Stimulated activated CD4-positive, alpha-beta T cell treated with anti-CD3 and anti-CD28 coated beads, Interleukin-12 subunit alpha, Interleukin-12 subunit beta, amount 100 ng/mL, for 4 hours (primary cell): ENCODE data around the gene PGAP1.

Experiments
- DNase-seq: peaks from one replicate; pipeline ENCODE4 v3.0.0-alpha.2; 2020

The PGAP1 gene

DNA sequence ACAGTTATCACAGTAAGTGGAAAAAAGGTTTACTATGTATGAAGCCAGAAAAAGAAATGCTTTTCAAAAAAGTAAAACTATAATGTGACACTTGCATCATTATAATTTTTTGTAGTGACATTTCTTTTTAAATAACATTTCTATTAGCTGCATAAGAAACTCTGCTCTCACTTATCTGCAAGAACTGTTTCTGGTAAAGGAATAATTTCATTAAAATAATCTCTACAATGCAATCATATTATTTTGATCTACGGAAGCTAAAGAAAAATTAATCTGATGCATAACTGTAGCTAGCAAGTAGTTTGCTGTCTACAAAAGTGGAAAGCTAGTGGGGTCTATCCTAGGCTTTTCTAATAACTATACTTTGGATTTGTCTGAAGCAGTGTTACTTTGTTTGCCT lies 50.1 kb downstream of the PGAP1 start:
- DNase-seq, result no peak

DNA sequence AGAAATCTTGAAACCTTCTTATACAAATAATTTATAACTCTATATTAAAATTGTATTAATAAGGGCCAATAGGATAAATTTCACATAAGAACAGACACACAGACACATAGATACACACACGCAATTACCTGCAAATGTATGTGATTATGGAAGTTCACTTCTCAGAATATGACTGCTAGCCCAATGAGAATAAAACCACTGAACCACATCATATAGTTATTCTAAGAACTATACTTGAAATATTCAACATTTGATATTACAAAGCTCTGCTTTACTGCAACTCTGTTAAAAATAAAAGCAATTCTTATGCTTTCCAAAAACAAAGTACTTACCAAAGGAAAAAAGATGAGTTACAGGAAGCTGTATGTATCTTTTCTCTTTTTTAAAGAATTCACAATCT lies 51.1 kb downstream of the PGAP1 start:
- no peak for DNase-seq

DNA sequence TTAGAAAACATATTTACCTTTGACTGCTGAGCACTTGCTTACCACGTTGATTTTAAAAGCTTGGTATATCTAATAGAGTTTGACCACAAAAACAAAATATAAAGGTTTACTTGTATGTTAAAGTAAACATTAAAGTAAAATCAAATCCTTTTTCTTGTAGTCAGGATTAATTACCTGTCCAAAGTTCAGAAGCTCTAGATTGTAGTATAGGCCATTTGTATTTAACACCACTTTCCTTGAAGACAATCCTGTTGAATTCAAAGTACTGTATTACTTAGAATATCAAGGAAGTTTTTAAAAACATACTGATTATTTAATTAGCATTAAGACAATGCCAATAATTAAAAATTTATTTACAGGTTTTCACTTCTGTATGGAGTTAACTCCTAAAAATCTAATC lies 53.0 kb downstream of the PGAP1 start:
- DNase-seq, result no peak

DNA sequence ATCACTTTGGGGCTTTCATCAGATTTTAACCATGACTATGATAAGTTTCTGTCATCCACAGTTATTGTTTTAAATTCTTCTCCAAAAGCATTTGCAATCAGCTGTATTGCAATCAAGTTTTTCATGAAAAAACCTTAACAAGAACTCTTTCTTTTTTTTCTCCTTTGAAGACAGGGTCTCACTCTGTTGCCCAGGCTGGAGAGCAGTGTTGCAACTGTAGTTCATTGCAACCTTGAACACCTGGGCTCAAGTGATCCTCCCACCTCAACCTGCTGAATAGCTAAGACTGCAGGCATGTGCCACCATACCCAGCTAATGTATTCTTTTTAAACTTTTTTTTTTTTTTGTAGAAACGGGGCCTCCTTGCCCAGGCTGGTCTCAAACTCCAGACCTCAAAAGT lies 71.9 kb downstream of the PGAP1 start:
- DNase-seq, result no peak

DNA sequence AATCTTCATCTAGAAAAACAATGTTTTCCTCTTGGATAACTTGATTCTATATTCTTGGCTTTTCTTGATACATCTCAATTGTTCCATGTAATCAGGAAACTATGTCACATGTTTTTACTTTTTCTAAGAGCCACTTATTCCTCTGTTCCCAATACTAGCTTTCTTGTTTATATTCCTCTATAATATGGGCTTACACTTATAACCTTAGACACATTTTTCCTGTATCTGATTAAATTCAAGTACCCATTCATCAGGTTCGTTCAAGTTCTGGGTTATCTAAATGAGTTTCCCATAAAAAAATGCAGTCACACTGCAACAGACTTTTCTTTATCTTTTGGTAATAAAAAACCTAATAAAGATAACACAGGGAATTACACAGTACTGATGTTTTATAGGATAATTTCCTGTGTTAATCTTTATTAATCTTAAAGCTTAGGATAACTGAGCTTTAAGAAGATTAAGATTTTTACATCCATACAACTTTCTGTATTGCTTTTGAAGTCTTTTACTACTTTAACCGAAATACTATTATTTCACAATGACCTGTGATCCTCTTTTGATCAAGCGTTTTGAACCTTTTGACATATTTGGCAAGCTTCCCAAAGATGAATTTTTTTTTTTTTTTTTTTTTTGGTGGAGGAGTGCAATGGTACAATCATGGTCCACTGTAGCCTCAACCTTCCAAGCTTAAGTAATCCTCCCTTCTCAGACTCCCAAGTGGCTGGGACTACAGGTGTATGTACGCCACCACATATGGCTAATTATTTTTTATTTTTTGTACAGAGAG lies 73.0 kb downstream of the PGAP1 start:
- no peak for DNase-seq

DNA sequence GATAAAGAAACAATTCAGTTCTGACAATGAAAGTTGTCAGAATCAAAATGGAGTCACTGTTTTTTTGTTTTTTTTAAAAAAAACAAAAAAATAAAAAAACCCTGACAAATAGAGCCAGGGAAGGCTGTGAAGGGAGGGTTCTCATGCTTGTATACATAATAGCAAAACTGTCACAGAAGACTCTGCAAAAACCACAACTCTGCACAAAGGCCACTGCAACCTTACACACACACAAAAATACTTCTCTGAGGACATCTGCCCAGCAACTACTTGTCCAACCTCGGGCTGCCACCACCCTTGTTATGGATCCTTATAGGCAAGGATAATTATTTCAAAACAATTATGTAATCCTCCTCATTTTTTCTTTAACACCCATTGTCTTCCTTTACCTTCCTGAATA lies 75.4 kb downstream of the PGAP1 start:
- DNase-seq, result no peak

DNA sequence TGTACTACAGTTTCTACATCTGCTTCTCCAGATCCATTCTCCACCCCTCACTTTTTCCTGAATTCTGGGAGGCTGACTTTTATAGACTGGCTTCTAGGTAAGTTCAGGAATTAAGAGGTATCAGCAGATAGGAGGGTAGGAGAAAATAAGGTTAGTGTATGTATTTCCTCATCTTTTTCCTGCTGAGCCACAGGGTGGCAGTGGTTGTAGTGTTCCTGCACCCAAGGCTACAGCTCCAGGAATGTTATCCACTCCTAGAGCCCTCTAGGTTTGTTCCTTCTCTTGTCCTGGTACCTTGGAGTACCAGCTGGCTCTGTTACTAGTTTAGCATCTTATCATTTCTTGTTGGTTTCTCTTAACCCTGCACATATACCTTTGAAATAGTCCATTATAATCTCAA lies 76.6 kb downstream of the PGAP1 start:
- no peak for DNase-seq

DNA sequence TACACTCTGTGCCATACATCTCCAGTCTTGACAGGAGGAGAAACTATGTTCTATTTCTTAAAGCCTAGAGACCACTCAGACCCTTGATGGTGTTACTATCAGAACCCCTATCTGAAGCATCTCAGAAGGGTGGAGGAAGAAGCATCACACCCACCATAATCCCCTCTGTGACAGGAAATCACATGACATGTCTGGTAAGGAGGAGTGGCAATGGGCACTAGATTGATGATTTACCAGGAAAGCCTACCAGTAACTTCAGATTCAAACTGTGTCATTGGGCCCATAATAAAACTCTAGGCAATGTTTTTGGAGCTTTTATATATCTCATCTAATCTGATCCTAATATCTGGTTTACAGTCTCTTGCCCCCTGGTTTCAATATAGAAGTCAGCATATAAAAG lies 80.2 kb downstream of the PGAP1 start:
- DNase-seq, result no peak

DNA sequence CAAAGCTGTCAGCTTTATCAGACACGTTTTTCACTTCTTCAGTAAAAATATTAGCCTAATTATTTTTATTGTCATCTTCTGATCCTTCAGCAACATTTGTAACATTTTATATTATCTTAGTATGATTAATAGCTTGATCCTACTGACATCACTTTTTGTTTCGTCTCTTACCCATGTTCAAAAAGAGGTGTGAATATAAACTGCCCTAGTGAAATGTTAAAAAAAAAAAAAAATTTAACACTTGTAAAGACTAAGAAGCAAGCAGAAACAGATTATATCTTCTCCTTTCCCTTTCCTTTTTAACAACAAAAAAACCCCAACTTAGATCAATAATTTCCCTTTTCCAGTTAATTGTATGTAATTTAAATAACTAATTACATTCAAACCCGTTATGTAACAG lies 81.1 kb downstream of the PGAP1 start:
- DNase-seq, result no peak

DNA sequence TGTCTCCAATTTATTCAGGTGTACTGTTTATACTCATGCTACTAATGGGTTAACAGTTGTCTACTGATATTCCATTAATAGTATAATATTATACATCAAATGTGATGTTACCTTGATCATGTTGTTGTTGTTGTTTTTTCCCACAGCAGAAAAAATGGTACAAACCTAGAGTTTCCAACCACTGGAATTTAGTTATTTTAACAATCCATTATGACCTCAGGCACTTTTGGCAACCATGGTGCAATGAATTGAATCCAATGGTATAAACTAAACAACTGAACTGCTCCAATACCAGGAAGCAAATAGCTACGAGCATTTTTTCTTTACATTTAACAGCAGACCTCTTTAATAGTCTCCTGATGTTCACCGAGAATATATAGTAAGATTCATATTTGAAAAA lies 86.3 kb downstream of the PGAP1 start:
- DNase-seq, result no peak

DNA sequence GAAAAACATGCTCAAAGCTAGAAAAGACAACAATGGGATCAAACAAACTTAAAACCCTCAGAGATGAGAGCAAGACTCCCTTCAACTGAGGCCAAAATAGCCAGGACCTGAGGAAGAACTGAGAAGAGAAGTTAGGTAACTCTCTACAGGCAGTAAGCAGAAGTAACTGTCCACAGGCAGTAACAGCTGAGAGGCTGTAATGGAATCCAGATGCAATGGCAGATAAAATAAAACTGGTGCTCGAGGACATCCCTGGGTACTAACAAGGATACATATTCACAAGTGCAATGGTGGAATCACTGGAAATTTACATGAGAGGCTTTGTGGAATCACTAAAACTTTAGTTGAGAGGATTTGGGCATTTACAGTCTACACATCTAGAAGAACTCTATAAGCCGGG lies 86.9 kb downstream of the PGAP1 start:
- DNase-seq, result no peak

DNA sequence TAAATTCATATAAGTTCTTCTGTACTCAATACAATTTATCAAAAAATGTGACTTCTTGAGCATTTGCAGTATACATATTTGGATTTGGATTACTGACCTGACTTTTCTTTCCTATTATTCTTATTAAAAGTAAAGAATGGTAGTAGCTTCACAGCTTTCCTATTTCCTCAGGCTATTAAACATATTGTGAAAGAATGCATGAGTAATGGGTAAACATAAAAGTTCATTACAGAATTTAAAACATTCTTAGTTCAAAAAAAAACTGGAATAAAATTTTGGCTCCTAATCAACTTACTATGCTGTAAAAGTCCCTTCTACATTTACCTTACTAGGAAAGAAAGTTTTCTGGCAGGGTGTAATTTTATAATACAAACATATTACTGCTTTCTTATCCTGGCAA lies 90.1 kb downstream of the PGAP1 start:
- no peak for DNase-seq

DNA sequence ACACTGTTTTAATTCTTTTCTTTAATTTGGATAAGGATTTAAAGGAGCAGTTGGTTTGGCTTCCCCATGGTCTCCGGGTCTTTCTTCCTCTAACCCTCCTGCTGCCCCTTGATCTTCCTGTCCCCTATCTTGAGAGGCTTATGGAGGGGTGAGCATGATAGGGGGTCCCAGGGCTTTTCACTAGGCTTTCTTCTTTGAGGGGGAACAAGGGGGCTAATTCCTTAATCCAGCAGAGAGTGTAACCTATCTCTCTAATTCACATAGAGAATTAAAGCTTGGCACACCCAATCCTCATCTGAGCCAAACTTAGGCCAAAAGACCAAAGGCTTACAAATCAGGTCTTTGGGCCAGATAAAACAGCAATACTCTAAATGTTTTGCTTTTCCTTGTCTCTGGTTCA lies 95.8 kb downstream of the PGAP1 start:
- no peak for DNase-seq

DNA sequence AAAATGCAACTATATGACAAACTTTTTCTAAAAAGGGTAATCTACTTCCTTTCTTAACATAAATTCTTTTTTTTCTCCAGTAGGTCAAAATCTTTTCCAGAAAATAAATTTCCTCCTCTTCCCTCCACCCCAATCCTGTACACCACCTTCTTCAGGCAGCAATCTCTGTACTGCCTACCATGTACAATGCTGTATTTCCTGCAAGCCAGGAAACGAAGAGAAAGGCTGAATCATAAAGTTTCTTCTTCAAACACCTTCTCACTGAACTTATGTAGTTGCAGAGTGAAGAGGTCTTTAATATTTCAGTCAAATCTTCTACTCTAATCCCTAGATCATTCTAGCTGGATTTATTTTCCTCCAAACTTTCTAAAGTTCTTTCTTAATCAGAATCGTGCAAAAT lies 99.2 kb downstream of the PGAP1 start:
- no peak for DNase-seq

DNA sequence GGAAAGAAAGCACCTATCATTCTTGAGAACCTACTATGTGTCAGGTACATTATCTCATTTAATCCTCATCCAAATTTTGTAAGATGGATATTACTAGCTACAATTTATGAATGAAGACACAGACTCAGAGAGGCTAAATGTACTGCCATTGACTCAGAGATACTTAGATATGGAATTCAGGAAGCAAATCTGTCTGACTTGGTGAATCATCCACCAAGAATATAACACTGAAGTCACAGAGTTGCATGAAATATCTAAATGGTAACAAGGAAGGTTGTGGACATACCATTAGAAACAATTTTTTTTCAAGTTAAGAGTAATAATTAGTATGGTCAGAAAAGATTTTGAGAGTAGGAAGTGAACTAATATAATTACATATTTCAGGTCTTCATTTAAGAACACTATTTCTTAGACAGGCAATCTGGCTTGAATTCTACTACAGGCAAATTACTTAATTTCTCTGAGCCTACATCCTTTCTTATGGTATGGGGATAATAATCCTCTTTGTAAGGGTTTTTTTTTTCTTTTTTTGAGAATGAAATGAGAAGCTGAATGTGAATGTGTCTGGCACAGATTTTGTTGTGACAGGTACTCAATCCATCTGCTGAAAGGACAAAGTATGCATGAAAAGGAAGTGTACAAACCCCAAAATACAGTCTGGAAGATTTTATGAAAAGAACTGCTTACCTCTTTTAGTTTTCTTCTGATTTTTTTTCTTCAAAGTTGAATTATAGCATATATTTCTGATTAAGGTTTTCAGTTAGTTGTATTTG lies 102.6 kb downstream of the PGAP1 start:
- DNase-seq, result no peak

DNA sequence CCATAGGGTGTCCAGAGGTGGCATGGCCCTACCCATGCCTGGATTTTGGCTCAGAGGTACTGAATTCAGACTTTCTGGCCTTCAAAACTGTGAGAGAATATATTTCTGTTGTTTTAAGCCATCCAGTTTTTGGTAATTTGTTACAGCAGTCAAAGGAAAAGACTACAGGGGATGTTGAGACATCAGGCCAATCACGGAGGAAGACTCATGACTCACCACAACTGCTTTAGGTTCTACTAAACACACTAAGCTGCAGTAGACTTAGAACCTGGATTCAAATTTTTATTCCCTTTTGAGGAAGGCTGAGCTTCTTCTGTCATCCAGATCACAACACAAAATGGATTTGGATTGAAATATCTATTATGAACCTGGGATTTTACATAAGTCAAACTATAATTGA lies 105.3 kb downstream of the PGAP1 start:
- DNase-seq, result no peak

DNA sequence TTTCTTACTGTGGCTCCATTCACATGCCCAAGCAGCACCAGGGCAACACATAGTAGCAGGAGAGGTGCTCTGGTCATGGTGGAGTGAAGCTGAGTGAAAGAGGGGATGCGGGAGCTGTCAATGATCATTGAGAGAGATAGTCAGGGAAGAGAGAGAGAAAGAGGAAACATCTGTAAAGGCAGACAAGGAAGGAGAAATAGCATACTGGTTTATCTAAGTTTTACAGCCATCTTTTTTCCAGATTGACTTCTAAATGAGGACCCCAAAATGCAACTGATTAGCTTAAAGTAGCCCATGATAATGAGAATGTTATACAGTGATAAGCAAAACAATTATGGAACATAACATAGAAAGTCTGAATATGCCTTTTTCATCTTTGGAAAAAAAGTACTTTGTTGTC lies 117.2 kb downstream of the PGAP1 start, which contains the start of gene C2orf66:
C2orf66 (minus strand) TSS at position 96 of the 400 bp plus-strand sequence; CDS start at position 77, 19 bp downstream.
- no peak for DNase-seq

DNA sequence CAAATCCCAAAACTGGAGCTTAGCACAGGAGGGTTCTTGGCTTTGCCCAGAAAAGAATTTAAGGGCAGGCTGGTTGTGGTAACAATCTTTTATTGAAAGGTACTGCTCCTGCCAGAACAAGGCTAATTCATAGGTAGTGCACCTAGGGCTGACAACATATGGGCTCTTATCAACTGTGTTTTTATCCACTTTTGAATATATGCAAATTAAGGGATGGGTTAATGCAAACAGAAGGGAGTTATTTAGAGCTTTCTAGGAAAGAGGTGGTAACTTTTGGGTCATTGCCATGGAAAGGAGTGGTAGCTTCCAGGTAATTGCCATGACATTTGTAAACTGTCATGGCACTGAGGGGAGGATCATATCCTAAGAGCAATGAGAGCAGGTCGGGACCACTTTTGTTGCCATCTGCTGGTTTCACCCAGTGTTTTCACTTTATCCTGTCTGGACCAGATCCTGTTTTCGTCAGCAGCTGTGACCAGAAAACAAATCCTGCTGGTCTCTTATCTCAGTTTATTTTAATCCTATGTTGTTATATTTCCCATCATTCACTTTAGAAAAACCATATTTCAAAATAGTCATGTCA lies 118.3 kb downstream of the PGAP1 start:
- DNase-seq, result no peak

DNA sequence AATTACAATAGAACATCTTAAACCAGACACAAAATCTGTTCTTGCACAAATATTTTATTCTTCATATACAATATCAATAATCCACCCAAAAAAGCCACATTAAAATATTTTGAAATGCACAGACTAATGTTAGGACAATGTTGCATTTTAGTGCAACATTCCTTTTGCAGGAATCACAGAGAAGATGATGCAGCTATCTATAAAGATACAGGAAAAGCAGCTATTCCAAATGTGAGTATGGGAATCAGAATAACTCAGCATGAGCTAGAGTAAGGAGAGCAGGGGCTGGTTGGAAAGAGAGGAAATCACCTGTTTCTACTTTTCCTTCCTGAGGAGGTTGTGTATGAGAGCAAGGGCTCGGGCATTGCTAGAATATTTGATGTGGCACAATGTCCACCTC lies 122.1 kb downstream of the PGAP1 start:
- DNase-seq, result no peak

DNA sequence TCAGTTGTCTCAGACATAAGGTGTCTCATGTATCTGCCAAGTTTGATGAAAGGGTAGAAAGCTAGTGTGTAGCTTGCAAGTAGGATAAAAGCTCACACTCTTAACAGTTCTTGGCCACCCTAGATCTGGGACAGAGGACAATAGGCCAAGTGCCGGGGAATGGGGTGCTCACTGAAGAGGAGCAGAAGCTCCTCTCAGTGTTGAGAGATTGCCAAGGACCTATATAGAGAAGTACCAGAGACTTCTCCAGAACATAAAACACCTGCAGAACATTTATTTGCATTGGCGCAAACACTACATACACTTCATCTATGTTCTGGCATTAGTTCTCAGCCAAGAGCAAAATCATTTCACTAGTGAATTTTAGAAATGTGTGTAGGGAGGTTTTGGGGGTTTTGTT lies 124.1 kb downstream of the PGAP1 start:
- DNase-seq, result no peak

DNA sequence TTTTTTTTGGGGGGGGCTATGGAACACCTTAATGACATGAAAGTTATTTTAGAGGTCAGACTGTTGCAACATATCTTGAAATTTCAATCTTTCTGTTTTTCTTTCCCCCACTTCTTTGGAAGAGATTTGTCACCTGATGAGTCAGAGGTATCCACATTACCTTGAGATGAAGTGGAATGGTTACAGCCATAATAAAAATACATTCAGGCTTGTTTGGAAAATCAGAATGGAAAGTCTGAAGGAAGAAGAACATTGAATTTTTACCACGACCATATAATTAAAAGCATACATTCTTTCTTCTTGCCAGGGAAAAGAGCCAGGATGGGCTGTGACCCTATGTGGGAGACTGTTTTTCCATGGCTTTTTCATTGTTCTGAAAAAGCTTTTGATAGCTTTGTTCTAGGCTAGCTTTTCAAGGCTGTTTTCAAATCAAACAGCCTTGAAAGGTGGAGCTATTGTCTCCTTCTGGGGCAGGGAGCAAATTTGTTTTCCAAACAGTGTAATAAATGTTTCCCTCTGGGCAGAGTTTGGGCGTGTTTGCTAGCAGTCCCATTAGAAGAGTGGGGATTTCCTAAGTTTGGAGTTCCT lies 124.7 kb downstream of the PGAP1 start:
- no peak for DNase-seq

DNA sequence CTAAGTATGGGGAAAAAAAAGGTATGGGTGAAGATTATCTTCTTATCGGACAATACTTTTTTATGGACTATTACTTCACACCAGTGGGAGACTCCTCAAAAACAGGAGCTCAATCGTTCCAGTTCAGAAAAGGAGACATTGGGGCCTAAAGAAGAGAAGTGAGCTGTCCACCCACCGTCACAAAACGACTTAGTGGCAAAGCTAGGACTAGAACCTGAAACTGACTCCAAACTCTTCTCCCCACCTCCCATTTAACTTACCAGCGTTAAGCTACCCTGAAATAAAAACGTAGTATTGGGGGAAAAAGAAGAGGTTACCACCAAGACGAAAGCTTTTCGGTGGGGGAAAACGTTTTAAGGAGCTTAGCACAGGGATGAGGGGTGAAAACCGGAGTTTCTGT lies 127.5 kb downstream of the PGAP1 start:
- no peak for DNase-seq

DNA sequence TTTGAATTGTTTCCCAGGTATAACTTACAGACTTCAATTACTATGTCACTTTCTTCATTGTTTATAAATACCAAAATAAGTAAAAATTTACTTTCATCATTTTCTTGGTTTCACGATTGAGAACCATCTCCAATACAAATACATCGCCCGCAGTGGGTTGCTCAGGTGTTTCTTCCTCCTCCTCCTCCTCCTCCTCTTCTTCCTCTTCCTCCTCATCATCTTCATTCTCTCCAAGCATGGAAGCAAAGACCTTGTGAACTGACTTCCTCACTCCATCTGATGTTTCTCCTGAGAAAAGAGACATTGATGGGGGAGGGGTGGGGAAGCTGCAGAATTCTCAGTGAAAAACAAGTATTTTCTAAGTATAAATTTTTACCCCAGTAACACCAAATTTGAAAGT lies 133.6 kb downstream of the PGAP1 start:
- DNase-seq, result no peak
